K562 treated with DMSO at 1 percent for 48 hours (cell line): Measurements from ENCODE around the gene QPCTL. TPM values are rescaled to one million over a fixed set of nuclear protein-coding genes. Genes with fewer than 3 reads are reported as not detected.

Experiments
- total RNA-seq: library from RNA; unstranded; fragments of 300-600 nt; gene quantifications from 2 replicates; pipeline ENCODE4 v1.2.3, GENCODE V29; 2022; ENCODE audit warnings: low replicate concordance; ENCODE audit errors: extremely low read depth

QPCTL gene
- total RNA-seq = not detected in 2 replicates

GRCh38 chr19:45692187-45693105 lies at the start of gene QPCTL:
TSS of gene QPCTL (plus strand) at chr19:45692666. CDS start at chr19:45692704, 38 bp downstream.

GRCh38 chr19:45667620-45668341 lies 24.7 kb upstream of the QPCTL start, which contains the start of gene GIPR:
TSS of gene GIPR (plus strand) at chr19:45668221. CDS start at chr19:45669521, 1,300 bp downstream.

GRCh38 chr19:45691516-45692186 lies 815 bp upstream of the QPCTL start, which contains the start of gene SNRPD2:
TSS of gene SNRPD2 (minus strand) at chr19:45691953. CDS start at chr19:45691888, 65 bp downstream.

GRCh38 chr19:45730368-45731288 lies 38.2 kb downstream of the QPCTL start, which contains the start of gene FBXO46:
TSS of gene FBXO46 (minus strand) at chr19:45730896. CDS start at chr19:45713495, 17,401 bp downstream.

GRCh38 chr19:45733160-45733810 lies 40.8 kb downstream of the QPCTL start, which contains the start of gene MEIOSIN:
TSS of gene MEIOSIN (plus strand) at chr19:45733439. CDS start at chr19:45735377, 1,938 bp downstream.

Other genes with a start within 250 kb of the QPCTL start
- not detected in 2 replicates for gene FOSB, start 224.7 kb upstream of the QPCTL start, total RNA-seq
- gene RTN2, start 195.6 kb upstream of the QPCTL start, total RNA-seq = not detected in 2 replicates
- gene PPM1N, start 194.2 kb upstream of the QPCTL start, total RNA-seq = not detected in 2 replicates
- gene VASP, start 185.2 kb upstream of the QPCTL start, total RNA-seq = not detected in 2 replicates
- gene OPA3, start 107.9 kb upstream of the QPCTL start, total RNA-seq = not detected in 2 replicates
- gene GPR4, start 90.5 kb upstream of the QPCTL start, total RNA-seq = not detected in 2 replicates
- not detected in 2 replicates for gene EML2, start 53.3 kb upstream of the QPCTL start, total RNA-seq
- not detected in 2 replicates for gene GIPR, start 24.4 kb upstream of the QPCTL start, total RNA-seq
- gene SNRPD2, start 713 bp upstream of the QPCTL start, total RNA-seq = not detected in 2 replicates
- gene FBXO46, start 38.2 kb downstream of the QPCTL start, total RNA-seq = not detected in 2 replicates
- not detected in 2 replicates for gene MEIOSIN, start 40.8 kb downstream of the QPCTL start, total RNA-seq
- not detected in 2 replicates for gene SIX5, start 76.6 kb downstream of the QPCTL start, total RNA-seq
- not detected in 2 replicates for gene DMPK, start 89.8 kb downstream of the QPCTL start, total RNA-seq
- gene DMWD, start 100.2 kb downstream of the QPCTL start, total RNA-seq = not detected in 2 replicates
- not detected in 2 replicates for gene RSPH6A, start 122.6 kb downstream of the QPCTL start, total RNA-seq
- not detected in 2 replicates for gene SYMPK, start 170.5 kb downstream of the QPCTL start, total RNA-seq
- gene FOXA3, start 171.7 kb downstream of the QPCTL start, total RNA-seq = not detected in 2 replicates
- gene IRF2BP1, start 193.5 kb downstream of the QPCTL start, total RNA-seq = not detected in 2 replicates
- gene MYPOP, start 209.9 kb downstream of the QPCTL start, total RNA-seq = not detected in 2 replicates
- gene NANOS2, start 222.1 kb downstream of the QPCTL start, total RNA-seq = not detected in 2 replicates